Gastrocnemius medialis (tissue), 4 donors: Measurements from ENCODE around the gene CCDC178. TPM values are rescaled to one million over a fixed set of nuclear protein-coding genes. Genes with fewer than 3 reads are reported as not detected.

ENCODE experiments used
- ATAC-seq, 2 donors: fragments of 150-250 bp; one replicate each; pipeline ENCODE4 v1.9.1; 2016
- DNase-seq, 2 donors: peaks; one replicate each; pipeline ENCODE4 v3.0.0-alpha.2; 2019
- H3K27ac ChIP-seq, 4 donors: fragments of 200-600 bp; sonication (generic); 1 replicate in 1 of 4; 2 replicates in 3 of 4; pipeline ENCODE4 v1.5.1; 2016 to 2018; ENCODE audit warnings: mild to moderate bottlenecking in 2 of 4, moderate library complexity in 1 of 4
- H3K27me3 ChIP-seq, 3 donors: fragments of 200-600 bp; sonication (generic) in 2 of 3; 1 replicate in 1 of 3; 2 replicates in 2 of 3; pipeline versions ENCODE4 v1.5.1 to v1.6.0; 2016 to 2019; ENCODE audit warnings: mild to moderate bottlenecking in 1 of 3, moderate library complexity in 1 of 3
- H3K36me3 ChIP-seq, 2 donors: fragments of 200-600 bp; sonication (generic) in 1 of 2; one replicate each; pipeline ENCODE4 v1.5.1; 2017 to 2018
- H3K4me1 ChIP-seq, 2 donors: fragments of 200-600 bp; sonication (generic) in 1 of 2; one replicate each; pipeline ENCODE4 v1.5.1; 2016 to 2017; ENCODE audit warnings: mild to moderate bottlenecking in 2 of 2
- H3K4me3 ChIP-seq, 4 donors: fragments of 200-600 bp; sonication (generic) in 3 of 4; 1 replicate in 1 of 4; 2 replicates in 3 of 4; pipeline ENCODE4 v1.5.1; 2016 to 2019; ENCODE audit warnings: mild to moderate bottlenecking in 2 of 4
- H3K9me3 ChIP-seq, 3 donors: fragments of 200-600 bp; sonication (generic) in 2 of 3; 1 replicate in 1 of 3; 2 replicates in 2 of 3; pipeline ENCODE4 v1.5.1; 2016 to 2019
- CTCF ChIP-seq, 5 experiments: fragments of 450-650 bp in 3 of 5; fragments of 200-600 bp in 2 of 5; sonication (generic) in 2 of 5; IDR thresholded peaks in 4 of 5; conservative IDR thresholded peaks in 1 of 5; 1 replicate in 4 of 5; 2 replicates in 1 of 5; pipeline ENCODE4 v1.5.1; 2016 to 2019; ENCODE audit warnings: antibody characterized with exemption in 5 of 5, mild to moderate bottlenecking in 3 of 5, moderate library complexity in 3 of 5
- POLR2A ChIP-seq, 2 donors: fragments of 450-650 bp; IDR thresholded peaks; one replicate each; pipeline ENCODE4 v1.6.1; 2017; ENCODE audit warnings: antibody characterized with exemption in 2 of 2, mild to moderate bottlenecking in 2 of 2, moderate library complexity in 2 of 2
- in situ Hi-C, 4 donors: fragments of 200-750 bp; cut with MboI; loops; one replicate each; pipeline versions ENCODE4 v1.15.0 to v1.8.0; 2017; ENCODE audit warnings: low sequenced_read_pairs in 4 of 4
- intact Hi-C: fragments of 100-400 bp; cut with DNase I; formaldehyde crosslinking; loops from one replicate; pipeline ENCODE4 v1.15.1; 2023; ENCODE audit warnings: low total_unique reads
- total RNA-seq, 4 donors: library from RNA; depleted of rRNA; stranded (reverse); fragments of >200 nt; gene quantifications; one replicate each; pipeline versions ENCODE4 v1.1.0 to v1.2.3, GENCODE V29; 2016

CCDC178 gene
- total RNA-seq, 4 donors from 2014 or later, result 0.35 TPM; not detected in 3

GRCh38 chr18:33288082-33288716 lies 152.3 kb downstream of the CCDC178 start:
- H3K4me1 ChIP-seq, result no peaks in the 10 kb centered on the region
- TF ChIP-seq POLR2A (IDR thresholded peaks at IDR 0.05), result no peak
- no peak for TF ChIP-seq CTCF (IDR thresholded peaks at IDR 0.05 in 4 of 5, conservative IDR thresholded peaks at IDR 0.05 in 1 of 5)
- H3K27ac ChIP-seq, result no peak overlapping the region
- H3K27me3 ChIP-seq, result no peaks in the 10 kb centered on the region
- H3K4me3 ChIP-seq, result no peak overlapping the region
- in situ Hi-C loops (no loop called here), intact Hi-C loops (no loop called here)
- no peaks in the 10 kb centered on the region for H3K9me3 ChIP-seq
- ATAC-seq (no peak), DNase-seq (no peak)
- H3K36me3 ChIP-seq, result no peaks in the 10 kb centered on the region

DNA sequence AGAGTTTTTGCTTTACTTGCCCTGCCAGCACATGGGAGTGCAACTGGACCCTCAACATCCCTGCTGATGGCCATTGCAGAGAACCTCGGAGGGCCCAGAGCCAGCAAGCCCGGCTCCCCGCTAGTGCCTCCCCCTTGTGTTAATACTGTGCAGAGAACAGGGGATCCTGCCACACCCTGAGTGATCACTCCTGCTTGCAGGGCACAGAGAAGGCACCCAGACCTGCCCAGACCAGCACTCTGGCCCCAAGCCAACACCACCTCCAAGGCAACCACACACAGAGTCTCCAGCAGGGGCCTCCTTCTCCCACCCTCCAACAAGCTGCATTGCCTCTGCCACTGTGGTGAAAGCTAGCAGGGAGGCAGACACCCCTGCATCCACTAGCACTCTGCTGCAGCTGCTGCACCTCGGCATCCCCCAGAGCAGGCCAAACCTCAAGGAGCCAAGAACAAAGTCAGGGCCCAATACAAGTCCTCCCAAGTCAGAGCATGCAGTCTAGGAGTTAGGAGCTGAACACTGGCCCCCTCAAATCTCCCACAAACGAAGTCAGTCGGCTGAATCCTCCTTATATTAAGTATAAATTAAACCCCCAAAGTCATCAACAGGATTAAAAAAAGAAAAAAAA lies 157.7 kb downstream of the CCDC178 start:
- intact Hi-C loops, result no loop called here
- Histone ChIP-seq H3K27me3 (no peaks in the 10 kb centered on the region), H3K4me1 (no peaks in the 10 kb centered on the region), H3K4me3 (no peak overlapping the region), H3K36me3 (no peaks in the 10 kb centered on the region), H3K27ac (no peak overlapping the region), H3K9me3 (no peaks in the 10 kb centered on the region)
- DNase-seq, result no peak
- ATAC-seq, result no peak
- in situ Hi-C loops, result no loop called here
- TF ChIP-seq POLR2A (IDR thresholded peaks at IDR 0.05) (no peak), CTCF (IDR thresholded peaks at IDR 0.05 in 4 of 5, conservative IDR thresholded peaks at IDR 0.05 in 1 of 5) (no peak)

DNA sequence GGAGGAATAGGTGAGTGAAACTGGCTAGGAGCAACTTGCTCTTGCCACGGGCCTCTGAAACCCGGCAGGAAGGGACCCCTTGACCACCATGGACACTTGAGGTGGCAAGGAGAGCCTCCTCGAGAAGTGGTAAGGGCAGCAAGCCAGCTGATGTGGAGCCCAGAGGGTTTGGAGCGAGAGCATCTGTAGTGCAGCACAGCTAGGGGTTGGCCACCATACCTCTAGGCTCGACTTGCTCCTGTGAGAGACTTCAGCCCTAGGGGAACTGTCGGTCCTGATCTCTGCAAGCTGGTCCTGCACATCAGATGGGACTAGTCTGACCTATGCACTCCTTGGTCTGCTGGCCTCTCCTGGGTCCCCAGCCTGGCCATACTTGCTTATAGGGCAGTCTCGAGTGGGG lies 158.4 kb downstream of the CCDC178 start:
- DNase-seq, result no peak
- Histone ChIP-seq H3K27ac (no peak overlapping the region), H3K4me1 (no peaks in the 10 kb centered on the region), H3K9me3 (no peaks in the 10 kb centered on the region), H3K4me3 (no peak overlapping the region), H3K27me3 (no peaks in the 10 kb centered on the region), H3K36me3 (no peaks in the 10 kb centered on the region)
- TF ChIP-seq CTCF (IDR thresholded peaks at IDR 0.05 in 4 of 5, conservative IDR thresholded peaks at IDR 0.05 in 1 of 5), result no peak
- no peak for TF ChIP-seq POLR2A (IDR thresholded peaks at IDR 0.05)
- no peak for ATAC-seq
- intact Hi-C loops (no loop called here), in situ Hi-C loops (no loop called here)

DNA sequence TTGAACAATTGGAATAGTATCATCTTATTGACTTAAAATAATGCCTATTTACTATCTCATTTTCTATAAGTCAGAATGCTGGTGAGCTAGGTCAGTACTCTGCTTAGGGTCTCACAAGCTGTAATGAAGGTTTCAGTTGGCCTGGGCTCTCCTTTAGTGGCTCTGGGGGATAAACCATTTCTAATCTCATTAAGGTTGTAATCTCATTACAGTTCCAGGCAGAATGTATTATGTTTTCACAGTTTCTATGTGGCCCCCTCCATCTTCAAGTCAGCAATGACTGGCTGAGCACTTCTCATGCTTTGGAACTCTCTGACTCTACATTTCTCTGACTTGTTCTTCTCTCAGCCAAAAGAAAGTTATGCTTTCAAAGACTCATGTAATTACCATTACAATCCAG lies 163.1 kb downstream of the CCDC178 start:
- Histone ChIP-seq H3K27me3 (no peaks in the 10 kb centered on the region), H3K27ac (no peak overlapping the region), H3K4me1 (no peaks in the 10 kb centered on the region), H3K4me3 (no peak overlapping the region), H3K36me3 (no peaks in the 10 kb centered on the region), H3K9me3 (no peaks in the 10 kb centered on the region)
- intact Hi-C loops (no loop called here), in situ Hi-C loops (no loop called here)
- no peak for ATAC-seq
- no peak for TF ChIP-seq CTCF (IDR thresholded peaks at IDR 0.05 in 4 of 5, conservative IDR thresholded peaks at IDR 0.05 in 1 of 5)
- TF ChIP-seq POLR2A (IDR thresholded peaks at IDR 0.05), result no peak
- no peak for DNase-seq
